ENCODE results near the gene TEAD1. TPM values are rescaled to one million over a fixed set of nuclear protein-coding genes. Genes with fewer than 3 reads are reported as not detected.

TEAD1 gene
- total and polyA plus RNA-seq, 2 experiments from 2014 or later, result 24.5 to 103 TPM

DNA sequence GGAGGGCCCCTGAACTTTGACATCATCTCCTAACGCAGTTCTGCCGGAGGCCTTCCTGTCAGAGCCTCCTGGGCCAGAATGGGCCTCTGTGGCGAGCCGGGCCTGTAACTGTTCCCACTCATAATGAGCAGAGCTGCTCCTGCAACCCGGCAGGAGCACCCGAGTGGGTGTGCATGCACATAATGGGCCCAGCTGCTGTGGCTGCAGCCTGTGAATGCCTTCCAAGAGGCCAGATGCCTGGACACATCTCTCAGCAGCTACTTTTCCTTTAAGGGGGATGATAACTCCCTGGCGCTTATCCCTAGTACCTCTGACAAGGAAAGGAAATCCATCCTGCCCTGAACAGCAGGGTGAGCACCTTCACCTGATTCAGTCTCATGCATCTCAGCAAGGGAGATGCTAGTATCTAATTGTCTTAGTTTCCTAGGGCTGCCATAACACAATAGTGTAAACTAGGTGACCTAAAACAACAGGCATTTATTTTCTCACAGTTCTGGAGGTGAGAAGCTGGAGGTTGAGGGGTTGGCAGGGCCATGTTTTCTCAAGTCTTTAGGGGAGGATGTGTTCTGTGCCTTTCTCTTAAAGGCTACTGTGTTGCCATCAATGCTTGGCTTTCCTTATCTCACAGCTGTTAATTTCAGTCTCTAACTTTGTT, 120.5 kb downstream of the TEAD1 start:
- Mint-ChIP-seq H3K36me3 (ENCODE audit: low read depth) (peaks cover 15% of the 10 kb centered on the region; the same call in 2 of the 3 replicates), H3K27ac (no peak overlapping the region), H3K4me1 (peaks cover 60% of the 10 kb centered on the region), H3K4me3 (no peak overlapping the region), H3K9me3 (no peaks in the 10 kb centered on the region), H3K27me3 (ENCODE audit: insufficient read depth, low read depth, poor library complexity) (peaks cover 6% of the 10 kb centered on the region)
- no peak; the same call in 2 of the 3 replicates for ATAC-seq
- TF ChIP-seq, protein P1, sequence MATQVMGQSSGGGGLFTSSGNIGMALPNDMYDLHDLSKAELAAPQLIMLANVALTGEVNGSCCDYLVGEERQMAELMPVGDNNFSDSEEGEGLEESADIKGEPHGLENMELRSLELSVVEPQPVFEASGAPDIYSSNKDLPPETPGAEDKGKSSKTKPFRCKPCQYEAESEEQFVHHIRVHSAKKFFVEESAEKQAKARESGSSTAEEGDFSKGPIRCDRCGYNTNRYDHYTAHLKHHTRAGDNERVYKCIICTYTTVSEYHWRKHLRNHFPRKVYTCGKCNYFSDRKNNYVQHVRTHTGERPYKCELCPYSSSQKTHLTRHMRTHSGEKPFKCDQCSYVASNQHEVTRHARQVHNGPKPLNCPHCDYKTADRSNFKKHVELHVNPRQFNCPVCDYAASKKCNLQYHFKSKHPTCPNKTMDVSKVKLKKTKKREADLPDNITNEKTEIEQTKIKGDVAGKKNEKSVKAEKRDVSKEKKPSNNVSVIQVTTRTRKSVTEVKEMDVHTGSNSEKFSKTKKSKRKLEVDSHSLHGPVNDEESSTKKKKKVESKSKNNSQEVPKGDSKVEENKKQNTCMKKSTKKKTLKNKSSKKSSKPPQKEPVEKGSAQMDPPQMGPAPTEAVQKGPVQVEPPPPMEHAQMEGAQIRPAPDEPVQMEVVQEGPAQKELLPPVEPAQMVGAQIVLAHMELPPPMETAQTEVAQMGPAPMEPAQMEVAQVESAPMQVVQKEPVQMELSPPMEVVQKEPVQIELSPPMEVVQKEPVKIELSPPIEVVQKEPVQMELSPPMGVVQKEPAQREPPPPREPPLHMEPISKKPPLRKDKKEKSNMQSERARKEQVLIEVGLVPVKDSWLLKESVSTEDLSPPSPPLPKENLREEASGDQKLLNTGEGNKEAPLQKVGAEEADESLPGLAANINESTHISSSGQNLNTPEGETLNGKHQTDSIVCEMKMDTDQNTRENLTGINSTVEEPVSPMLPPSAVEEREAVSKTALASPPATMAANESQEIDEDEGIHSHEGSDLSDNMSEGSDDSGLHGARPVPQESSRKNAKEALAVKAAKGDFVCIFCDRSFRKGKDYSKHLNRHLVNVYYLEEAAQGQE (IDR thresholded peaks at IDR 0.05; ENCODE audit: unreplicated experiment), result no peak
- TF ChIP-seq EZH2 (IDR thresholded peaks at IDR 0.05; ENCODE audit: low read depth, unreplicated experiment), result no peak
- no peak for TF ChIP-seq JUNB (IDR thresholded peaks at IDR 0.05; ENCODE audit: unreplicated experiment)
- no peak for TF ChIP-seq CREB1 (CRISPR knock-in tag; IDR thresholded peaks at IDR 0.05; ENCODE audit: low read depth)
- TF ChIP-seq, protein P2, sequence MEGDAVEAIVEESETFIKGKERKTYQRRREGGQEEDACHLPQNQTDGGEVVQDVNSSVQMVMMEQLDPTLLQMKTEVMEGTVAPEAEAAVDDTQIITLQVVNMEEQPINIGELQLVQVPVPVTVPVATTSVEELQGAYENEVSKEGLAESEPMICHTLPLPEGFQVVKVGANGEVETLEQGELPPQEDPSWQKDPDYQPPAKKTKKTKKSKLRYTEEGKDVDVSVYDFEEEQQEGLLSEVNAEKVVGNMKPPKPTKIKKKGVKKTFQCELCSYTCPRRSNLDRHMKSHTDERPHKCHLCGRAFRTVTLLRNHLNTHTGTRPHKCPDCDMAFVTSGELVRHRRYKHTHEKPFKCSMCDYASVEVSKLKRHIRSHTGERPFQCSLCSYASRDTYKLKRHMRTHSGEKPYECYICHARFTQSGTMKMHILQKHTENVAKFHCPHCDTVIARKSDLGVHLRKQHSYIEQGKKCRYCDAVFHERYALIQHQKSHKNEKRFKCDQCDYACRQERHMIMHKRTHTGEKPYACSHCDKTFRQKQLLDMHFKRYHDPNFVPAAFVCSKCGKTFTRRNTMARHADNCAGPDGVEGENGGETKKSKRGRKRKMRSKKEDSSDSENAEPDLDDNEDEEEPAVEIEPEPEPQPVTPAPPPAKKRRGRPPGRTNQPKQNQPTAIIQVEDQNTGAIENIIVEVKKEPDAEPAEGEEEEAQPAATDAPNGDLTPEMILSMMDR (conservative IDR thresholded peaks at IDR 0.05; ENCODE audit: low read depth in 2 of 2), result no peak
- TF ChIP-seq POLR2AphosphoS5 (IDR thresholded peaks at IDR 0.05; ENCODE audit: low read depth), result no peak
- no peak for TF ChIP-seq NANOG (IDR thresholded peaks at IDR 0.05; ENCODE audit: borderline replicate concordance)
- no peak for TF ChIP-seq EZH2phosphoT487 (IDR thresholded peaks at IDR 0.05; ENCODE audit: unreplicated experiment)
- no peak for TF ChIP-seq STAT1 (IDR thresholded peaks at IDR 0.05; ENCODE audit: unreplicated experiment)
- no peak for TF ChIP-seq ZNF331 (CRISPR knock-in tag; IDR thresholded peaks at IDR 0.05; ENCODE audit: low read depth)
- TF ChIP-seq, protein P3, sequence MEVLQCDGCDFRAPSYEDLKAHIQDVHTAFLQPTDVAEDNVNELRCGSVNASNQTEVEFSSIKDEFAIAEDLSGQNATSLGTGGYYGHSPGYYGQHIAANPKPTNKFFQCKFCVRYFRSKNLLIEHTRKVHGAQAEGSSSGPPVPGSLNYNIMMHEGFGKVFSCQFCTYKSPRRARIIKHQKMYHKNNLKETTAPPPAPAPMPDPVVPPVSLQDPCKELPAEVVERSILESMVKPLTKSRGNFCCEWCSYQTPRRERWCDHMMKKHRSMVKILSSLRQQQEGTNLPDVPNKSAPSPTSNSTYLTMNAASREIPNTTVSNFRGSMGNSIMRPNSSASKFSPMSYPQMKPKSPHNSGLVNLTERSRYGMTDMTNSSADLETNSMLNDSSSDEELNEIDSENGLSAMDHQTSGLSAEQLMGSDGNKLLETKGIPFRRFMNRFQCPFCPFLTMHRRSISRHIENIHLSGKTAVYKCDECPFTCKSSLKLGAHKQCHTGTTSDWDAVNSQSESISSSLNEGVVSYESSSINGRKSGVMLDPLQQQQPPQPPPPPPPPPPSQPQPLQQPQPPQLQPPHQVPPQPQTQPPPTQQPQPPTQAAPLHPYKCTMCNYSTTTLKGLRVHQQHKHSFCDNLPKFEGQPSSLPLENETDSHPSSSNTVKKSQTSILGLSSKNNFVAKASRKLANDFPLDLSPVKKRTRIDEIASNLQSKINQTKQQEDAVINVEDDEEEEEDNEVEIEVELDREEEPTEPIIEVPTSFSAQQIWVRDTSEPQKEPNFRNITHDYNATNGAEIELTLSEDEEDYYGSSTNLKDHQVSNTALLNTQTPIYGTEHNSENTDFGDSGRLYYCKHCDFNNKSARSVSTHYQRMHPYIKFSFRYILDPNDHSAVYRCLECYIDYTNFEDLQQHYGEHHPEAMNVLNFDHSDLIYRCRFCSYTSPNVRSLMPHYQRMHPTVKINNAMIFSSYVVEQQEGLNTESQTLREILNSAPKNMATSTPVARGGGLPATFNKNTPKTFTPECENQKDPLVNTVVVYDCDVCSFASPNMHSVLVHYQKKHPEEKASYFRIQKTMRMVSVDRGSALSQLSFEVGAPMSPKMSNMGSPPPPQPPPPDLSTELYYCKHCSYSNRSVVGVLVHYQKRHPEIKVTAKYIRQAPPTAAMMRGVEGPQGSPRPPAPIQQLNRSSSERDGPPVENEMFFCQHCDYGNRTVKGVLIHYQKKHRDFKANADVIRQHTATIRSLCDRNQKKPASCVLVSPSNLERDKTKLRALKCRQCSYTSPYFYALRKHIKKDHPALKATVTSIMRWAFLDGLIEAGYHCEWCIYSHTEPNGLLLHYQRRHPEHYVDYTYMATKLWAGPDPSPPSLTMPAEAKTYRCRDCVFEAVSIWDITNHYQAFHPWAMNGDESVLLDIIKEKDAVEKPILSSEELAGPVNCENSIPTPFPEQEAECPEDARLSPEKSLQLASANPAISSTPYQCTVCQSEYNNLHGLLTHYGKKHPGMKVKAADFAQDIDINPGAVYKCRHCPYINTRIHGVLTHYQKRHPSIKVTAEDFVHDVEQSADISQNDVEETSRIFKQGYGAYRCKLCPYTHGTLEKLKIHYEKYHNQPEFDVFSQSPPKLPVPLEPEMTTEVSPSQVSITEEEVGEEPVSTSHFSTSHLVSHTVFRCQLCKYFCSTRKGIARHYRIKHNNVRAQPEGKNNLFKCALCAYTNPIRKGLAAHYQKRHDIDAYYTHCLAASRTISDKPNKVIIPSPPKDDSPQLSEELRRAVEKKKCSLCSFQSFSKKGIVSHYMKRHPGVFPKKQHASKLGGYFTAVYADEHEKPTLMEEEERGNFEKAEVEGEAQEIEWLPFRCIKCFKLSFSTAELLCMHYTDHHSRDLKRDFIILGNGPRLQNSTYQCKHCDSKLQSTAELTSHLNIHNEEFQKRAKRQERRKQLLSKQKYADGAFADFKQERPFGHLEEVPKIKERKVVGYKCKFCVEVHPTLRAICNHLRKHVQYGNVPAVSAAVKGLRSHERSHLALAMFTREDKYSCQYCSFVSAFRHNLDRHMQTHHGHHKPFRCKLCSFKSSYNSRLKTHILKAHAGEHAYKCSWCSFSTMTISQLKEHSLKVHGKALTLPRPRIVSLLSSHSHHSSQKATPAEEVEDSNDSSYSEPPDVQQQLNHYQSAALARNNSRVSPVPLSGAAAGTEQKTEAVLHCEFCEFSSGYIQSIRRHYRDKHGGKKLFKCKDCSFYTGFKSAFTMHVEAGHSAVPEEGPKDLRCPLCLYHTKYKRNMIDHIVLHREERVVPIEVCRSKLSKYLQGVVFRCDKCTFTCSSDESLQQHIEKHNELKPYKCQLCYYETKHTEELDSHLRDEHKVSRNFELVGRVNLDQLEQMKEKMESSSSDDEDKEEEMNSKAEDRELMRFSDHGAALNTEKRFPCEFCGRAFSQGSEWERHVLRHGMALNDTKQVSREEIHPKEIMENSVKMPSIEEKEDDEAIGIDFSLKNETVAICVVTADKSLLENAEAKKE (CRISPR knock-in tag; IDR thresholded peaks at IDR 0.05), result no peak
- TF ChIP-seq, protein P4, sequence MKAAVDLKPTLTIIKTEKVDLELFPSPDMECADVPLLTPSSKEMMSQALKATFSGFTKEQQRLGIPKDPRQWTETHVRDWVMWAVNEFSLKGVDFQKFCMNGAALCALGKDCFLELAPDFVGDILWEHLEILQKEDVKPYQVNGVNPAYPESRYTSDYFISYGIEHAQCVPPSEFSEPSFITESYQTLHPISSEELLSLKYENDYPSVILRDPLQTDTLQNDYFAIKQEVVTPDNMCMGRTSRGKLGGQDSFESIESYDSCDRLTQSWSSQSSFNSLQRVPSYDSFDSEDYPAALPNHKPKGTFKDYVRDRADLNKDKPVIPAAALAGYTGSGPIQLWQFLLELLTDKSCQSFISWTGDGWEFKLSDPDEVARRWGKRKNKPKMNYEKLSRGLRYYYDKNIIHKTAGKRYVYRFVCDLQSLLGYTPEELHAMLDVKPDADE (IDR thresholded peaks at IDR 0.05), result no peak
- TF ChIP-seq ZNF114 (CRISPR knock-in tag; IDR thresholded peaks at IDR 0.05), result no peak
- H3K4me1 ChIP-seq (ENCODE audit: insufficient read depth), result peaks cover 49% of the 10 kb centered on the region
- no peak overlapping the region for H3K4me3 ChIP-seq
- H3K9me2 ChIP-seq (ENCODE audit: insufficient read depth), result no peaks in the 10 kb centered on the region
- no peak overlapping the region for H3K4me2 ChIP-seq
- peaks cover 4% of the 10 kb centered on the region for H4K20me1 ChIP-seq (replicated peaks; ENCODE audit: insufficient read depth)
- DNase-seq (ENCODE audit: low spot score), result no peak
- H2AFZ ChIP-seq, result no peak overlapping the region
- H3K27ac ChIP-seq (ENCODE audit: low read depth), result no peak overlapping the region
- no peaks in the 10 kb centered on the region for H3F3A ChIP-seq (replicated peaks; ENCODE audit: low read depth)
- no peaks in the 10 kb centered on the region for H3K27me3 ChIP-seq (ENCODE audit: insufficient read depth)
- H3K79me2 ChIP-seq (replicated peaks; ENCODE audit: insufficient read depth), result peaks cover 97% of the 10 kb centered on the region
- H3K36me3 ChIP-seq (ENCODE audit: insufficient read depth), result no peaks in the 10 kb centered on the region; the same call in 1 of the 2 replicates
